NCI-H2029 (cell line): ENCODE data around the gene UBC.
"Not testable (repeated sequence)": the region's sequence is repeated elsewhere in the genome, so short reads cannot be mapped to it uniquely, and the experiment has no call there.

ENCODE experiments used
- DNase-seq: peaks from one replicate; lab custom pipeline; 2025; lab: John Stamatoyannopoulos, UW

Gene UBC

GRCh38 chr12:124884587-124885438, 29.6 kb downstream of the UBC start:
- DNase-seq: no peak

GRCh38 chr12:124883263-124884130, 31.0 kb downstream of the UBC start:
- no peak for DNase-seq

- DNase-seq: no peak
Observed at GRCh38 chr12:124881123-124881522, 33.3 kb downstream of the UBC start.

GRCh38 chr12:124880335-124880734, 34.1 kb downstream of the UBC start:
- not testable (repeated sequence) for DNase-seq

GRCh38 chr12:124878795-124879516, 35.5 kb downstream of the UBC start:
- no peak for DNase-seq

GRCh38 chr12:124877423-124877822, 37.0 kb downstream of the UBC start:
- no peak for DNase-seq

GRCh38 chr12:124876171-124876570, 38.3 kb downstream of the UBC start:
- no peak for DNase-seq

GRCh38 chr12:124875803-124876132, 38.7 kb downstream of the UBC start:
- DNase-seq: no peak

GRCh38 chr12:124874988-124875802, 39.3 kb downstream of the UBC start:
- DNase-seq: no peak

GRCh38 chr12:124874188-124874587, 40.3 kb downstream of the UBC start:
- no peak for DNase-seq

- DNase-seq: no peak
Observed at GRCh38 chr12:124872068-124872719, 42.3 kb downstream of the UBC start.

- no peak for DNase-seq
Observed at GRCh38 chr12:124871297-124871696, 43.2 kb downstream of the UBC start.

GRCh38 chr12:124870515-124870914, 43.9 kb downstream of the UBC start:
- DNase-seq: no peak

- DNase-seq: no peak
Observed at GRCh38 chr12:124869059-124869665, 45.3 kb downstream of the UBC start.

- DNase-seq: no peak
Observed at GRCh38 chr12:124868252-124869058, 46.0 kb downstream of the UBC start.

- no peak for DNase-seq
Observed at GRCh38 chr12:124867401-124867930, 47.0 kb downstream of the UBC start.

- no peak for DNase-seq
Observed at GRCh38 chr12:124866883-124867400, 47.5 kb downstream of the UBC start.

- DNase-seq: no peak
Observed at GRCh38 chr12:124866195-124866882, 48.1 kb downstream of the UBC start.

GRCh38 chr12:124865728-124866127, 48.7 kb downstream of the UBC start:
- no peak for DNase-seq
